ENCODE data around the gene CCDC90B. TPM values are rescaled to one million over a fixed set of nuclear protein-coding genes. Genes with fewer than 3 reads are reported as not detected.
"Not testable (repeated sequence)": the region's sequence is repeated elsewhere in the genome, so short reads cannot be mapped to it uniquely, and the experiment has no call there.

The CCDC90B gene
- total RNA-seq, 1 donor, result 60.8 TPM

DNA sequence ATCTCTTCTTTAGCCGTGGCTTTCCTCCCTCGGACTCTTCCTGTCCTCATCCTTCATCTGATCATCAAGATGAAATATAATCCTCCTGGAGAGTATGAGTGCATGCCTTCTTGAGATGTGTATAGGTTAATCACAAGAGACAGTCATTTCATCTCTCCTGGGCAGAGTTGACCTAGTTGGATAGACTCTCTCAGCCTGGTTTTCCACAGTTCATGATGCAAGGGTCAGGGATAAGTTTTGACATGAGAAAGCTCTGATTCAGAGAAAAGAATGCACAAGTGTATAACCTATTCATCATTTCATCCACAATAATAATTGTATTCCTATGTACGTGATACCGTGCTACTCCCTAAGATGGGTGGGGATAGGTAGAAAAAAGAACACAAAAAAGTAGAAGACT, 33.2 kb upstream of the CCDC90B start:
- Histone ChIP-seq H3K79me2 (ENCODE audit: insufficient read depth, low read length) (no peaks in the 10 kb centered on the region), H3K27me3 (ENCODE audit: insufficient read depth, low read length) (no peaks in the 10 kb centered on the region), H3K4me2 (ENCODE audit: insufficient read depth, low read length) (no peak overlapping the region), H3K9me3 (ENCODE audit: low read depth, low read length) (no peaks in the 10 kb centered on the region), H3K4me3 (ENCODE audit: insufficient read depth, low read length) (no peak overlapping the region), H3K4me1 (ENCODE audit: insufficient read depth, low read length) (no peaks in the 10 kb centered on the region), H4K20me1 (ENCODE audit: insufficient read depth, low read length) (no peaks in the 10 kb centered on the region), H3K36me3 (ENCODE audit: insufficient read depth, low read length) (no peaks in the 10 kb centered on the region), H2AFZ (ENCODE audit: low read length) (no peak overlapping the region), H3K27ac (ENCODE audit: low read depth, low read length) (no peak overlapping the region)
- no peak for DNase-seq (ENCODE audit: insufficient read length, low spot score, missing footprints)
- TF ChIP-seq, protein P1, sequence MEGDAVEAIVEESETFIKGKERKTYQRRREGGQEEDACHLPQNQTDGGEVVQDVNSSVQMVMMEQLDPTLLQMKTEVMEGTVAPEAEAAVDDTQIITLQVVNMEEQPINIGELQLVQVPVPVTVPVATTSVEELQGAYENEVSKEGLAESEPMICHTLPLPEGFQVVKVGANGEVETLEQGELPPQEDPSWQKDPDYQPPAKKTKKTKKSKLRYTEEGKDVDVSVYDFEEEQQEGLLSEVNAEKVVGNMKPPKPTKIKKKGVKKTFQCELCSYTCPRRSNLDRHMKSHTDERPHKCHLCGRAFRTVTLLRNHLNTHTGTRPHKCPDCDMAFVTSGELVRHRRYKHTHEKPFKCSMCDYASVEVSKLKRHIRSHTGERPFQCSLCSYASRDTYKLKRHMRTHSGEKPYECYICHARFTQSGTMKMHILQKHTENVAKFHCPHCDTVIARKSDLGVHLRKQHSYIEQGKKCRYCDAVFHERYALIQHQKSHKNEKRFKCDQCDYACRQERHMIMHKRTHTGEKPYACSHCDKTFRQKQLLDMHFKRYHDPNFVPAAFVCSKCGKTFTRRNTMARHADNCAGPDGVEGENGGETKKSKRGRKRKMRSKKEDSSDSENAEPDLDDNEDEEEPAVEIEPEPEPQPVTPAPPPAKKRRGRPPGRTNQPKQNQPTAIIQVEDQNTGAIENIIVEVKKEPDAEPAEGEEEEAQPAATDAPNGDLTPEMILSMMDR (IDR thresholded peaks at IDR 0.05; ENCODE audit: extremely low read depth, low read depth, low read length), result no peak

DNA sequence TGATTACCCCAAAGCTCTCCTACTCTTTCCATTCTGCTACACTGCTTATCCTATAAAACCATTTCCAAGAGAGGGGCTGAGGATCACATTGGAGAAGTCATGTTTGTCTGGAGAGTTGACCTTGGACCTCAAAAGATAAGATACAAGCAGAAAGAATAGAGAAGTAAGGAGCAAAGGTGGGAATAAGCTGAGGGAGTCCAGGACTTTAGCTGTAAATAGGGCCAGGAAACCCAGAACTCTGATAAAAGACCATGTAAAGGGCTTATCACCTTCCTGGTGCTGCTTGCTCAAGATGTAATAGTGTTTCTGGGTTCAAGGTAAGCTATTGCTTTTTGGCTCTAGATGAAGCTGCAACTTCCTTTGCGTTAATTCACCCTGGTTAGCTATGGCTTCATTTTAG, 32.8 kb upstream of the CCDC90B start:
- no peaks in the 10 kb centered on the region for H3K27me3 ChIP-seq (ENCODE audit: insufficient read depth, low read length)
- TF ChIP-seq, protein P1 (IDR thresholded peaks at IDR 0.05; ENCODE audit: extremely low read depth, low read depth, low read length), result no peak
- H3K79me2 ChIP-seq (ENCODE audit: insufficient read depth, low read length), result no peaks in the 10 kb centered on the region
- peak; percentile 19 for DNase-seq (ENCODE audit: insufficient read length, low spot score, missing footprints)
- H3K4me1 ChIP-seq (ENCODE audit: insufficient read depth, low read length), result no peaks in the 10 kb centered on the region
- H4K20me1 ChIP-seq (ENCODE audit: insufficient read depth, low read length), result no peaks in the 10 kb centered on the region
- H3K4me3 ChIP-seq (ENCODE audit: insufficient read depth, low read length), result no peak overlapping the region
- H3K36me3 ChIP-seq (ENCODE audit: insufficient read depth, low read length), result no peaks in the 10 kb centered on the region
- H3K9me3 ChIP-seq (ENCODE audit: low read depth, low read length), result no peaks in the 10 kb centered on the region
- no peak overlapping the region for H3K27ac ChIP-seq (ENCODE audit: low read depth, low read length)
- H2AFZ ChIP-seq (ENCODE audit: low read length), result no peak overlapping the region
- H3K4me2 ChIP-seq (ENCODE audit: insufficient read depth, low read length), result no peak overlapping the region

DNA sequence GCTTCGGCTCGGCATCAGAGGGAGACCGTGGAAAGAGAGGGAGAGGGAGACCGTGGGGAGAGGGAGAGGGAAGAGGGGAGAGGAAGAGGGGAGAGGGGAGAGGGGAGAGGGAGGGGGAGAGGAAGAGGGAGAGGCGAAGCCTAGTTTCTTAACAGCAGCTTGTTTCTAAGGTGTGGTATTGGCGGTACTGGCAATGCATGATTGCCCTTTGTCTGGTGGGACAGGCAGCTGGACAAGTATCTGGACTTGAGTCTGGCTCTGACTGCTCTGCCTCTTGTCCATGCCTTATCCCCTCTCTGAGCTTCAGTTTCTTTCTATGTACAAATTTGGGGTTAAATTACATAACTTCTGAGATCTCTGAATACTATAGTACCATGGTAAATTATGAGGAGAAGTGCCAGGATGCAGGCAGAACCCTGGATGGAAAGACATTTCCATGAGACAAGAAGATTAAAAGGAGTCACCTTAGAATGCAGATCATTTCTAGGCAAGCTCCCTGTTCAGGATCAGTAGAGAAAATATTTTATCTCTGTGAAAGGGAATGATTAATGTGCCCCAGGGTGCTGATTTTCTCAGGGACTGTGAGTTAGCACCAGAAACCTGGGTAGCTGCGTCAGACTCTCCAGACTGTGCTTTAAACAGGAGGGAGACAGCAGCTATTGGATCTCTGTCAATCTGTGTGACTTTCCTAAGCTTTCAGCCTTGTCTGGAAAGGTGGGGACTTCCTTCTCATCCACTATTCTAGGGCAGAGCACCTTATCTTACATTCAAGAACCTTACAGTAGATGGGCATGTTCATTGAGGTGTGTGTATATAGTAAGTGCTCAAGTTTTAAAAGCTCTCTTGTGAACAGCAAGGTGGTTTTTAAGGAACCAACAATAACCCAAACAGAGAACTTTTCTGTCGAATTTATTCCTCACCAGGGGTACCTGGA, 31.9 kb upstream of the CCDC90B start:
- no peaks in the 10 kb centered on the region for H3K36me3 ChIP-seq (ENCODE audit: insufficient read depth, low read length)
- H3K4me2 ChIP-seq (ENCODE audit: insufficient read depth, low read length), result no peak overlapping the region
- H2AFZ ChIP-seq (ENCODE audit: low read length), result no peak overlapping the region
- no peaks in the 10 kb centered on the region for H4K20me1 ChIP-seq (ENCODE audit: insufficient read depth, low read length)
- TF ChIP-seq, protein P1 (IDR thresholded peaks at IDR 0.05; ENCODE audit: extremely low read depth, low read depth, low read length), result no peak
- H3K27ac ChIP-seq (ENCODE audit: low read depth, low read length), result no peak overlapping the region
- H3K79me2 ChIP-seq (ENCODE audit: insufficient read depth, low read length), result no peaks in the 10 kb centered on the region
- H3K4me1 ChIP-seq (ENCODE audit: insufficient read depth, low read length), result no peaks in the 10 kb centered on the region
- DNase-seq (ENCODE audit: insufficient read length, low spot score, missing footprints), result peak; percentile 49
- no peaks in the 10 kb centered on the region for H3K27me3 ChIP-seq (ENCODE audit: insufficient read depth, low read length)
- H3K9me3 ChIP-seq (ENCODE audit: low read depth, low read length), result no peaks in the 10 kb centered on the region
- no peak overlapping the region for H3K4me3 ChIP-seq (ENCODE audit: insufficient read depth, low read length)

- not testable (repeated sequence) for H3K4me1 ChIP-seq (ENCODE audit: insufficient read depth, low read length); DNase-seq (ENCODE audit: insufficient read length, low spot score, missing footprints); H3K4me3 ChIP-seq (ENCODE audit: insufficient read depth, low read length); H3K79me2 ChIP-seq (ENCODE audit: insufficient read depth, low read length); H2AFZ ChIP-seq (ENCODE audit: low read length); H3K4me2 ChIP-seq (ENCODE audit: insufficient read depth, low read length); H3K36me3 ChIP-seq (ENCODE audit: insufficient read depth, low read length); H4K20me1 ChIP-seq (ENCODE audit: insufficient read depth, low read length); H3K27me3 ChIP-seq (ENCODE audit: insufficient read depth, low read length); H3K9me3 ChIP-seq (ENCODE audit: low read depth, low read length); H3K27ac ChIP-seq (ENCODE audit: low read depth, low read length)
Observed at GRCh38 chr11:83316897-83317268, 30.7 kb upstream of the CCDC90B start.

- not testable (repeated sequence) for H3K4me1 ChIP-seq (ENCODE audit: insufficient read depth, low read length); H2AFZ ChIP-seq (ENCODE audit: low read length); H3K27me3 ChIP-seq (ENCODE audit: insufficient read depth, low read length); H3K4me3 ChIP-seq (ENCODE audit: insufficient read depth, low read length); H3K36me3 ChIP-seq (ENCODE audit: insufficient read depth, low read length); H3K9me3 ChIP-seq (ENCODE audit: low read depth, low read length); H3K27ac ChIP-seq (ENCODE audit: low read depth, low read length); H3K4me2 ChIP-seq (ENCODE audit: insufficient read depth, low read length); DNase-seq (ENCODE audit: insufficient read length, low spot score, missing footprints); H4K20me1 ChIP-seq (ENCODE audit: insufficient read depth, low read length); H3K79me2 ChIP-seq (ENCODE audit: insufficient read depth, low read length)
Observed at GRCh38 chr11:83316143-83316896, 30.2 kb upstream of the CCDC90B start.

Data from osteoblast (primary cell).